ENCODE data around the gene C5orf46.
"Not testable (repeated sequence)": the region's sequence is repeated elsewhere in the genome, so short reads cannot be mapped to it uniquely, and the experiment has no call there.

C5orf46 gene

GRCh38 chr5:147906326-147907095 lies at the start of gene C5orf46:
TSS of gene C5orf46 (minus strand) at chr5:147906538. CDS start at chr5:147906501, 37 bp downstream.
- DNase-seq (ENCODE audit: low read depth in 1 of 2, low spot score in 1 of 2): no peak

GRCh38 chr5:147954971-147955370 lies 48.6 kb upstream of the C5orf46 start:
- DNase-seq (ENCODE audit: low read depth in 1 of 2, low spot score in 1 of 2): no peak

GRCh38 chr5:147949711-147950573 lies 43.6 kb upstream of the C5orf46 start:
- no peak for DNase-seq (ENCODE audit: low read depth in 1 of 2, low spot score in 1 of 2)

GRCh38 chr5:147946658-147947274 lies 40.4 kb upstream of the C5orf46 start:
- not testable (repeated sequence) for DNase-seq (ENCODE audit: low read depth in 1 of 2, low spot score in 1 of 2)

GRCh38 chr5:147939431-147940114 lies 33.2 kb upstream of the C5orf46 start:
- DNase-seq (ENCODE audit: low read depth in 1 of 2, low spot score in 1 of 2): no peak

GRCh38 chr5:147935032-147935431 lies 28.7 kb upstream of the C5orf46 start:
- DNase-seq (ENCODE audit: low read depth in 1 of 2, low spot score in 1 of 2): no peak

GRCh38 chr5:147930769-147931168 lies 24.4 kb upstream of the C5orf46 start:
- no peak for DNase-seq (ENCODE audit: low read depth in 1 of 2, low spot score in 1 of 2)

GRCh38 chr5:147927901-147928300 lies 21.6 kb upstream of the C5orf46 start:
- no peak for DNase-seq (ENCODE audit: low read depth in 1 of 2, low spot score in 1 of 2)

- DNase-seq (ENCODE audit: low read depth in 1 of 2, low spot score in 1 of 2): no peak
Measured at GRCh38 chr5:147925020-147925419, 18.7 kb upstream of the C5orf46 start.

- DNase-seq (ENCODE audit: low read depth in 1 of 2, low spot score in 1 of 2): no peak
Measured at GRCh38 chr5:147921136-147921535, 14.8 kb upstream of the C5orf46 start.

- DNase-seq (ENCODE audit: low read depth in 1 of 2, low spot score in 1 of 2): no peak
Measured at GRCh38 chr5:147920420-147921030, 14.2 kb upstream of the C5orf46 start.

GRCh38 chr5:147918899-147919298 lies 12.6 kb upstream of the C5orf46 start:
- DNase-seq (ENCODE audit: low read depth in 1 of 2, low spot score in 1 of 2): no peak

GRCh38 chr5:147918101-147918685 lies 11.9 kb upstream of the C5orf46 start:
- DNase-seq (ENCODE audit: low read depth in 1 of 2, low spot score in 1 of 2): no peak

- no peak for DNase-seq (ENCODE audit: low read depth in 1 of 2, low spot score in 1 of 2)
Measured at GRCh38 chr5:147913786-147914185, 7.4 kb upstream of the C5orf46 start.

- no peak for DNase-seq (ENCODE audit: low read depth in 1 of 2, low spot score in 1 of 2)
Measured at GRCh38 chr5:147912011-147912410, 5.7 kb upstream of the C5orf46 start.

- DNase-seq (ENCODE audit: low read depth in 1 of 2, low spot score in 1 of 2): no peak
Measured at GRCh38 chr5:147911427-147911826, 5.1 kb upstream of the C5orf46 start.

- DNase-seq (ENCODE audit: low read depth in 1 of 2, low spot score in 1 of 2): no peak
Measured at GRCh38 chr5:147904110-147904509, 2.2 kb downstream of the C5orf46 start.

GRCh38 chr5:147902609-147903115 lies 3.7 kb downstream of the C5orf46 start:
- no peak for DNase-seq (ENCODE audit: low read depth in 1 of 2, low spot score in 1 of 2)

- DNase-seq (ENCODE audit: low read depth in 1 of 2, low spot score in 1 of 2): no peak
Measured at GRCh38 chr5:147901599-147902039, 4.7 kb downstream of the C5orf46 start.

GRCh38 chr5:147898875-147899401 lies 7.4 kb downstream of the C5orf46 start:
- no peak for DNase-seq (ENCODE audit: low read depth in 1 of 2, low spot score in 1 of 2)
